ENCODE results near the gene TMEM134.

TMEM134 gene

DNA sequence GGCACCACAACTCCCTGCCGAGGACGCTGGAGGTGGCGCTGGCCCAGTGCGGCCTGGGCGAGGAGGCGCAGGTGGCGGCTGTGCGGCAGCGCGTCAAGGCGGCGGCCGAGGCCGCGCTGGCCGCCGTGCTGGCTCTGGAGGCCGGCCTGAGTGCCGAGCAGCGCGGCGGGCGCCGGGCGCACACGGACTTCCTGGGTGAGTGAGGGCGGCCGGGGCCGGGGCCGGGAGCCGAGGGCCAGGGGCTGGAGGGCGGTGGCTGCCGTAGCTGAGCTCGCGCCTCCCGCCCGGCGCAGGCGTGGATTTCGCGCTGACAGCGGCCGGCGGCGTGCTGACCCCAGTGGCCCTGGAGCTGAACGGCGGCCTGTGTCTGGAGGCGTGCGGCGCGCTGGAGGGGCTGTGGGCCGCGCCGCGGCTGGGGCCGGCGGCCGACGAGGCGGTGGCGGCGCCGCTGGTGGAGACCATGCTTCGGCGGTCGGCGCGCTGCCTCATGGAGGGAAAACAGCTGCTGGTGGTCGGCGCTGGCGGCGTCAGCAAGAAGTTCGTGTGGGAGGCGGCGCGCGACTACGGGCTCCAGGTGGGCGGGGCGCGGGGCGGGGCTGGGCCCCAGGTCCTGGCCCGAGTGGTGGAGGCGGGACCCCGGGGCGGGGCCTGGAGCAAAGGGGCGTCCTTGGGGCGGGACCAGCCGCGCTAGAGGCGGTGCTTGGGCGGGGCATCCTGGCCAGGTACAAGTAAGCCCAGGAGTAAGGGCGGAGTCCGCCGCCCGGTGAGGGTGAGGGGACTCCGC lies 48.2 kb downstream of the TMEM134 start:
- Mint-ChIP-seq H3K9me3 (no peaks in the 10 kb centered on the region), H3K4me3 (peak overlapping the region; percentile 67), H3K36me3 (ENCODE audit: low read depth) (no peaks in the 10 kb centered on the region), H3K4me1 (peaks cover 25% of the 10 kb centered on the region), H3K27ac (no peak overlapping the region), H3K27me3 (ENCODE audit: low read depth, poor library complexity) (peaks cover 29% of the 10 kb centered on the region)
- TF ChIP-seq, protein P1, sequence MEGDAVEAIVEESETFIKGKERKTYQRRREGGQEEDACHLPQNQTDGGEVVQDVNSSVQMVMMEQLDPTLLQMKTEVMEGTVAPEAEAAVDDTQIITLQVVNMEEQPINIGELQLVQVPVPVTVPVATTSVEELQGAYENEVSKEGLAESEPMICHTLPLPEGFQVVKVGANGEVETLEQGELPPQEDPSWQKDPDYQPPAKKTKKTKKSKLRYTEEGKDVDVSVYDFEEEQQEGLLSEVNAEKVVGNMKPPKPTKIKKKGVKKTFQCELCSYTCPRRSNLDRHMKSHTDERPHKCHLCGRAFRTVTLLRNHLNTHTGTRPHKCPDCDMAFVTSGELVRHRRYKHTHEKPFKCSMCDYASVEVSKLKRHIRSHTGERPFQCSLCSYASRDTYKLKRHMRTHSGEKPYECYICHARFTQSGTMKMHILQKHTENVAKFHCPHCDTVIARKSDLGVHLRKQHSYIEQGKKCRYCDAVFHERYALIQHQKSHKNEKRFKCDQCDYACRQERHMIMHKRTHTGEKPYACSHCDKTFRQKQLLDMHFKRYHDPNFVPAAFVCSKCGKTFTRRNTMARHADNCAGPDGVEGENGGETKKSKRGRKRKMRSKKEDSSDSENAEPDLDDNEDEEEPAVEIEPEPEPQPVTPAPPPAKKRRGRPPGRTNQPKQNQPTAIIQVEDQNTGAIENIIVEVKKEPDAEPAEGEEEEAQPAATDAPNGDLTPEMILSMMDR (IDR thresholded peaks at IDR 0.05): no peak
- peak; percentile 99 for DNase-seq

DNA sequence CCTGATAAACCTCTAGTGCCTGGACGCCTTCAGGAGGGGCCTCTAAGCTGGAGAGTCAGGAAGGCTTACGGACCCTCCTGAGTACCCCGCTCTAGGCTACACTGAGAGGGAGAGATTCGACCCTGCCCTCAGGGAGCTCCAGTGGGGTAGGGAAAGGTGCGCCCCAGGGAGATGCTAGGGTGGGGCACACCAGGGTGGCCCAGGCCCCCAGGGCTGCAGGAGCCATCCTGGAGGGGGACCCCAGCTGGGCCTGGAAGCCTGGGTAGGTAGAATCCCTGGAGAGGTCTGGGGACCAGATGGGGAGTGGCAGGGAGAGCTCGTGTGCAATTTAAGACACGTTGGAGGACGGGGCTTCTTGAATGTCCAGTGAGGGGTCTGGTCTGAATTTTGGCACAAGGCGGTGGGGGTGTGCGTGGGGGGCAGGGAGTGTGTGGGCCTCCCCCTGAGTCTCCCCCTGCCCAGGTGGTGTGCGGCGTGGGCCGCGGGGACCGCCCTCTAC lies 48.9 kb downstream of the TMEM134 start:
- Mint-ChIP-seq H3K36me3 (ENCODE audit: low read depth) (no peaks in the 10 kb centered on the region), H3K27ac (no peak overlapping the region), H3K27me3 (ENCODE audit: low read depth, poor library complexity) (peaks cover 29% of the 10 kb centered on the region), H3K4me1 (peaks cover 25% of the 10 kb centered on the region), H3K4me3 (peak overlapping the region; percentile 78), H3K9me3 (no peaks in the 10 kb centered on the region)
- no peak for DNase-seq
- TF ChIP-seq, protein P1 (IDR thresholded peaks at IDR 0.05): no peak

DNA sequence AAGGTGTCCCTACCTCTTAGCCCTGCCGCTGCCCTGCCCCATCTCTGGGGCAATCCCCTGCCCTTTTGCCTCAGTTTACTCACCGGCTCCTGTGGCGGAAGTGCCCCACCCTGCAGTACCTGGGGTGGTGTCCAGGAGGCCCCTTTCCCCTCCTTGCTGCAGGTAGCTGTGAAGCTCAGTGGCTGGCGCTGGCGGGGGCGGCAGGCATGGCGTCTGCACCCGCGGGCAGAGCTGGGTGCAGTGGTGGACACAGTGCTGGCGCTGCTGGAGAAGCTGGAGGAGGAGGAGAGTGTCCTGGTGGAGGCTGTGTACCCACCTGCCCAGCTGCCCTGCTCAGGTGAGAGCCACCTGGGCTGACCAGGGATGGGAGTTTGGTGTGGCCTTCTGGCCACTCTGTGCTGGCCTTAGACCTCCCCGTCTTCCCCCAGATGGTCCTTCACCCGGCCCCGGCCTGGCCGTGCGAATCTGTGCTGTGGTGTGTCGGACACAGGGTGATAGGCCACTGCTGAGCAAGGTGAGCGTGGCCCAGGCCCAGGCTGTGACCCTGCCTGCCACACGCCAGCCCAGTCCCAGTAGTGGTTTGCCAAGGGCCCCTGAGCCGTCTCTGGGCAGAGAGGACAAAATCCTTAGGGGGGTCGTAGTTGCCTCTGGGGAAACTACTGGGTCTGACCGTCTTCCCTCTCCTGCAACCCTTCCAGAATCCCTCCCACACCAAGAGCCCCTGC lies 49.6 kb downstream of the TMEM134 start:
- Mint-ChIP-seq H3K27me3 (ENCODE audit: low read depth, poor library complexity) (peaks cover 36% of the 10 kb centered on the region), H3K9me3 (no peaks in the 10 kb centered on the region), H3K36me3 (ENCODE audit: low read depth) (no peaks in the 10 kb centered on the region), H3K27ac (no peak overlapping the region), H3K4me3 (peak overlapping the region; percentile 78), H3K4me1 (peaks cover 25% of the 10 kb centered on the region)
- TF ChIP-seq, protein P1 (IDR thresholded peaks at IDR 0.05): no peak
- no peak for DNase-seq

DNA sequence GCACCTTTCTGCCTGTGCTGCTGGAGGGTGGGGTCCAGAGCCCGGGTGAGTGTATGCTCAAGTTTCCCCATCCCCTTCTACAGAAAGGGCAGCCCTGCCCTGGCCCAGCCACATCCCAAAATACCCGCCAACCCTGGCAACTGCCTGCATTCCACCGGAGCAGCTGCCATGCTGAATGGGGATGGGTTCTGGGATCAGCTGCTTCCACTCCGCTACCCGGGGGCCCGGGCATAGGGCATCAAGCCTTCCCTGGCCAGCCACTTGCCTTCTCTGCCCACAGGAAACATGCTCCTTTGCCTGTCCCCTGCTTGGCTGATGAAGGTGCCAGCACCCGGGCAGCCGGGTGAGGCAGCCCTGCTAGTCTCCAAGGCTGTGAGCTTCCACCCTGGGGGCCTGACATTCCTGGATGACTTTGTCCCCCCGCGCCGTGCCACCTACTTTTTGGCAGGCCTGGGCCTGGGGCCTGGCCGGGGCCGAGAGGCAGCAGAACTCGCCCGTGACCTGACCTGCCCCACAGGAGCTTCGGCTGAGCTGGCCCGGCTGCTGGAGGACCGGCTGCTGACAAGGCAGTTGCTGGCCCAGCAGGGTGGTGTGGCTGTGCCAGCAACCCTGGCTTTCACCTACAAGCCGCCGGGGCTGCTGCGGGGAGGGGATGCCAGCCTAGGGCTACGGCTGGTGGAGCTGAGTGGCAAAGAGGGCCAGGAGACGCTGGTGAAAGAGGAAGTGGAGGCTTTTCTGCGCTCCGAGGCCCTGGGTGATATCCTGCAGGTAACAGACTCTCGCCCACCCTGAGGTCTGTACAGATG lies 50.4 kb downstream of the TMEM134 start:
- Mint-ChIP-seq H3K4me3 (no peak overlapping the region), H3K27ac (no peak overlapping the region), H3K4me1 (peaks cover 25% of the 10 kb centered on the region), H3K36me3 (ENCODE audit: low read depth) (no peaks in the 10 kb centered on the region), H3K9me3 (no peaks in the 10 kb centered on the region), H3K27me3 (ENCODE audit: low read depth, poor library complexity) (peaks cover 44% of the 10 kb centered on the region)
- no peak for DNase-seq
- TF ChIP-seq, protein P1 (IDR thresholded peaks at IDR 0.05): no peak

DNA sequence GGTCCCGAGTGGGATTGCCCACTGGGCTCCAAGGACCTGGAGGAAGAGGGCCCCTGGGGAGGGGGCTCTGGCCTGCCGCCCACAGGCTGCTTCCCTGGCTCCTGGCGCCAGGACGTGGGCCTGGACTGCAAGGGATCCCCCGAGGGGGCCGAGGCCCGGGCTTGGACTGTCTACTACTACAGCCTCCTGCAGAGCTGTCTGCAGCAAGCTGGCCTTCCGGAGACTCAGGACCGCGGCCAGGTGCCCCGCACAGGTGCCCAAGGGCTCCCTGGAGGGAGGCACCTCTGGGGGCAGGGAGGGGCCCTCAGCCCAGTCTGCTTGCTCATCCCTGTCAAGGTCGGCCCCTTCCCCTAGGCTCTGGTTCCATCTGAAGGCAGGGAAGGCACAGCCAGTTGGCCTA lies 51.6 kb downstream of the TMEM134 start:
- Mint-ChIP-seq H3K27ac (no peak overlapping the region), H3K4me3 (no peak overlapping the region), H3K4me1 (peaks cover 26% of the 10 kb centered on the region), H3K27me3 (ENCODE audit: low read depth, poor library complexity) (peaks cover 53% of the 10 kb centered on the region), H3K9me3 (no peaks in the 10 kb centered on the region), H3K36me3 (ENCODE audit: low read depth) (no peaks in the 10 kb centered on the region)
- no peak for DNase-seq
- TF ChIP-seq, protein P1 (IDR thresholded peaks at IDR 0.05): no peak
